SK-N-SH (cell line): ENCODE results near the gene NOC2L. TPM values are rescaled to one million over a fixed set of nuclear protein-coding genes. Genes with fewer than 3 reads are reported as not detected.

Experiments used
- CTCF ChIA-PET: fragments of 300-600, 350-600 bp; formaldehyde crosslinking; extraction: SDS; loops from one replicate; lab custom pipeline; 2021; lab: Yijun Ruan, JAX
- POLR2A ChIA-PET: fragments of 350-600 bp; sonication (Branson Sonifier 250); formaldehyde crosslinking; extraction: SDS; loops from one replicate; lab custom pipeline; 2020; ENCODE audit warnings: antibody characterized with exemption, inconsistent platforms; lab: Yijun Ruan, JAX
- DNase-seq: peaks from one replicate; pipeline ENCODE4 v3.0.0; 2012
- H2AFZ ChIP-seq: fragments of 200-600 bp; sonication (generic); 2 replicates; pipeline ENCODE4 v1.8.1; 2016; ENCODE audit warnings: antibody characterized with exemption, mild to moderate bottlenecking, low read depth
- H3F3A ChIP-seq: fragments of 200-600 bp; sonication (generic); replicated peaks from 2 replicates; pipeline ENCODE3; 2016; ENCODE audit warnings: antibody characterized with exemption, mild to moderate bottlenecking; ENCODE audit not compliant: insufficient read depth
- H3K27ac ChIP-seq, 2 experiments: fragments of 200-500 bp in 1 of 2; fragments of 200-600 bp in 1 of 2; sonication (Bioruptor generic) in 1 of 2; sonication (generic), shearing (Covaris generic) in 1 of 2; 2 replicates each; pipeline versions ENCODE4 v1.5.1 to v1.6.1; 2014 to 2016; ENCODE audit warnings: low read depth in 2 of 2, inconsistent platforms in 1 of 2, low read length in 1 of 2, mild to moderate bottlenecking in 1 of 2, mixed read lengths in 1 of 2
- H3K27me3 ChIP-seq: fragments of 200-600 bp; sonication (generic), shearing (Covaris generic); 2 replicates; pipeline ENCODE4 v1.6.1; 2016; ENCODE audit warnings: mixed run types; ENCODE audit not compliant: insufficient read depth
- H3K36me3 ChIP-seq, 2 experiments: fragments of 200-500 bp in 1 of 2; fragments of 200-600 bp in 1 of 2; sonication (Bioruptor generic) in 1 of 2; sonication (generic) in 1 of 2; replicated peaks in 1 of 2; 2 replicates each; pipeline versions ENCODE3 to v1.5.1; 2014 to 2016; ENCODE audit warnings: low read length in 1 of 2, mild to moderate bottlenecking in 1 of 2; ENCODE audit not compliant: insufficient read depth in 2 of 2, control insufficient read depth in 1 of 2
- H3K4me1 ChIP-seq, 2 experiments: fragments of 200-500 bp in 1 of 2; fragments of 200-600 bp in 1 of 2; sonication (Bioruptor generic) in 1 of 2; sonication (generic), shearing (Covaris generic) in 1 of 2; 2 replicates each; pipeline versions ENCODE4 v1.5.1 to v1.6.1; 2014 to 2016; ENCODE audit warnings: low read depth in 1 of 2, low read length in 1 of 2, mixed run types in 1 of 2; ENCODE audit not compliant: insufficient read depth in 2 of 2, control insufficient read depth in 1 of 2
- H3K4me2 ChIP-seq: fragments of 200-600 bp; sonication (generic), shearing (Covaris generic); 2 replicates; pipeline ENCODE4 v1.6.1; 2017; ENCODE audit warnings: mixed run types
- H3K4me3 ChIP-seq, 2 experiments: fragments of 200-500 bp in 1 of 2; fragments of 200-600 bp in 1 of 2; sonication (Bioruptor generic) in 1 of 2; sonication (generic), shearing (Covaris generic) in 1 of 2; 2 replicates each; pipeline versions ENCODE4 v1.5.1 to v1.8.1; 2014 to 2016; ENCODE audit warnings: low read depth in 2 of 2, inconsistent platforms in 1 of 2, low read length in 1 of 2, mild to moderate bottlenecking in 1 of 2, mixed read lengths in 1 of 2, moderate library complexity in 1 of 2
- H3K79me2 ChIP-seq: fragments of 200-600 bp; sonication (generic); 2 replicates; pipeline ENCODE4 v1.8.1; 2017; ENCODE audit warnings: mild to moderate bottlenecking; ENCODE audit not compliant: insufficient read depth
- H3K9ac ChIP-seq: fragments of 200-600 bp; sonication (generic); 2 replicates; pipeline ENCODE4 v1.6.1; 2017; ENCODE audit warnings: mixed run types
- H3K9me2 ChIP-seq: fragments of 200-600 bp; sonication (generic); 2 replicates; pipeline ENCODE4 v1.6.1; 2017; ENCODE audit warnings: mixed run types
- H3K9me3 ChIP-seq: fragments of 200-600 bp; sonication (generic); 2 replicates; pipeline ENCODE4 v1.6.1; 2017; ENCODE audit warnings: mixed run types, mild to moderate bottlenecking, moderate library complexity
- H4K20me1 ChIP-seq: fragments of 200-600 bp; sonication (generic); 2 replicates; pipeline ENCODE4 v1.6.1; 2017; ENCODE audit warnings: mild to moderate bottlenecking, mixed run types; ENCODE audit not compliant: insufficient read depth
- CHD2 ChIP-seq: fragments of 150-350 bp; IDR thresholded peaks from 2 replicates; pipeline ENCODE4 v1.6.1; 2018; ENCODE audit warnings: low read length; ENCODE audit not compliant: partially characterized antibody
- ELF1 ChIP-seq: IDR thresholded peaks from 2 replicates; pipeline ENCODE4 v1.4.0; 2012
- EP300 ChIP-seq, 2 experiments: IDR thresholded peaks; 2 replicates each; pipeline versions ENCODE4 v1.4.0 to v1.6.1; 2012; ENCODE audit warnings: borderline replicate concordance in 1 of 2, low read depth in 1 of 2, low read length in 1 of 2
- FOSL2 ChIP-seq: IDR thresholded peaks from 2 replicates; pipeline ENCODE4 v1.4.0; 2012; ENCODE audit warnings: low read depth, mild to moderate bottlenecking, moderate library complexity, borderline replicate concordance
- FOXJ3 ChIP-seq: sonication (generic); formaldehyde crosslinking; IDR thresholded peaks from 2 replicates; pipeline ENCODE4 v1.5.1; 2020; ENCODE audit warnings: mild to moderate bottlenecking, missing genetic modification reagents
- FOXM1 ChIP-seq: IDR thresholded peaks from 2 replicates; pipeline ENCODE4 v1.4.0; 2012; ENCODE audit warnings: low read depth, mild to moderate bottlenecking
- GATA2 ChIP-seq: sonication (generic); formaldehyde crosslinking; IDR thresholded peaks from 2 replicates; pipeline ENCODE4 v1.5.0; 2020; ENCODE audit warnings: mild to moderate bottlenecking, missing genetic modification reagents
- MEF2A ChIP-seq: IDR thresholded peaks from 2 replicates; pipeline ENCODE4 v1.4.0; 2012; ENCODE audit warnings: low read depth, borderline replicate concordance
- MXI1 ChIP-seq: IDR thresholded peaks from 2 replicates; pipeline ENCODE4 v1.6.1; 2012; ENCODE audit warnings: mild to moderate bottlenecking, low read depth, low read length, improper control_type of control experiment
- POLR2AphosphoS5 ChIP-seq: IDR thresholded peaks from 2 replicates; pipeline ENCODE4 v1.6.1; 2012; ENCODE audit warnings: low read depth, low read length
- RFX5 ChIP-seq: IDR thresholded peaks from 2 replicates; pipeline ENCODE4 v1.6.1; 2012; ENCODE audit warnings: mild to moderate bottlenecking, improper control_type of control experiment, low read length
- RXRA ChIP-seq: IDR thresholded peaks from 2 replicates; pipeline ENCODE4 v1.4.0; 2012; ENCODE audit warnings: low read depth, mild to moderate bottlenecking, borderline replicate concordance
- SIN3A ChIP-seq: IDR thresholded peaks from 2 replicates; pipeline ENCODE4 v1.6.1; 2012; ENCODE audit warnings: low read depth, mild to moderate bottlenecking, low read length, moderate library complexity, borderline replicate concordance
- TAF1 ChIP-seq: IDR thresholded peaks from 2 replicates; pipeline ENCODE4 v1.6.1; 2012; ENCODE audit warnings: low read depth, mild to moderate bottlenecking, low read length, moderate library complexity, borderline replicate concordance
- TEAD4 ChIP-seq: IDR thresholded peaks from 2 replicates; pipeline ENCODE4 v1.4.0; 2012; ENCODE audit warnings: mild to moderate bottlenecking, borderline replicate concordance; ENCODE audit not compliant: insufficient read depth
- WGBS: methylation state at CpG from one replicate; pipeline ENCODE4 v1.1.6; 2017; ENCODE audit warnings: low lambda C conversion rate; 5-methylcytosine and 5-hydroxymethylcytosine counted together
- polyA plus RNA-seq, 3 experiments: library from polyadenylated mRNA; depleted of rRNA; stranded (reverse); fragments of >200 nt; gene quantifications; 2 replicates each; pipeline ENCODE4 v1.2.3, GENCODE V29; 2012
- TF ChIP-seq, protein P1 (sequence below): IDR thresholded peaks from 2 replicates; pipeline ENCODE4 v1.4.0; 2012; ENCODE audit warnings: low read depth, borderline replicate concordance
- TF ChIP-seq, protein P2 (sequence below): IDR thresholded peaks from 2 replicates; pipeline ENCODE4 v1.4.0; 2012; ENCODE audit warnings: low read depth, borderline replicate concordance
- TF ChIP-seq, protein P3 (sequence below): fragments of 150-350 bp; IDR thresholded peaks from 2 replicates; pipeline ENCODE4 v1.6.1; 2017; ENCODE audit warnings: antibody characterized with exemption, low read length, low read depth, borderline replicate concordance
- TF ChIP-seq, protein P4 (sequence below): IDR thresholded peaks from 2 replicates; pipeline ENCODE4; 2012
- TF ChIP-seq, protein P5 (sequence below): IDR thresholded peaks from 2 replicates; pipeline ENCODE4 v1.6.1; 2012; ENCODE audit warnings: mild to moderate bottlenecking, low read depth, low read length, moderate library complexity

Gene NOC2L
- polyA plus RNA-seq, 1 of the 3 experiments (the other 2 are of a cell fraction): 124 TPM

DNA sequence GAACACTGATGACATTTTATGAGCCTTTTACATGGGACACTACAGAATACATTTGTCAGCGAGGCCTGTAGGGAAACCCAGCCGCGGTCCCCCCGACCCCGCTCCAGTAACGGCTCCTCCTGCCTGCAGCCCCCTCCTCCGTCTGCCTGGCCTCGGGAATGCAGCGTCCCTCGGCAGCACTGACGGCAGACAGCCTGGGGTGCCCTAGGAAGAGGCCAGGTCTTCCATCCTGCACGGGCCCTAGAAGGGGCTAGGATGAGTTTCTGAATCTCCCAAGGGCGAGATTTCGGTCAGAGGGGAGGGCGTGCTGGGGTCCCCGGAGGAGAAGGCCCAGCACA is 26.9 kb downstream of the NOC2L start:
- no peak overlapping the region for H3K4me2 ChIP-seq
- no peaks in the 10 kb centered on the region for H3K27me3 ChIP-seq
- TF ChIP-seq FOXJ3 (CRISPR knock-in tag) (no peak), MEF2A (no peak), RFX5 (no peak), EP300 (IDR thresholded peaks at IDR 0.05; ENCODE audit: borderline replicate concordance in 1 of 2, low read depth in 1 of 2, low read length in 1 of 2) (no peak), ELF1 (no peak), MXI1 (no peak), CHD2 (no peak), GATA2 (CRISPR knock-in tag) (no peak), TAF1 (no peak), TEAD4 (no peak), RXRA (no peak), FOXM1 (no peak), POLR2AphosphoS5 (no peak), FOSL2 (no peak), SIN3A (no peak)
- TF ChIP-seq, protein P1, sequence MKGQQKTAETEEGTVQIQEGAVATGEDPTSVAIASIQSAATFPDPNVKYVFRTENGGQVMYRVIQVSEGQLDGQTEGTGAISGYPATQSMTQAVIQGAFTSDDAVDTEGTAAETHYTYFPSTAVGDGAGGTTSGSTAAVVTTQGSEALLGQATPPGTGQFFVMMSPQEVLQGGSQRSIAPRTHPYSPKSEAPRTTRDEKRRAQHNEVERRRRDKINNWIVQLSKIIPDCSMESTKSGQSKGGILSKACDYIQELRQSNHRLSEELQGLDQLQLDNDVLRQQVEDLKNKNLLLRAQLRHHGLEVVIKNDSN: no peak
- TF ChIP-seq, protein P2, sequence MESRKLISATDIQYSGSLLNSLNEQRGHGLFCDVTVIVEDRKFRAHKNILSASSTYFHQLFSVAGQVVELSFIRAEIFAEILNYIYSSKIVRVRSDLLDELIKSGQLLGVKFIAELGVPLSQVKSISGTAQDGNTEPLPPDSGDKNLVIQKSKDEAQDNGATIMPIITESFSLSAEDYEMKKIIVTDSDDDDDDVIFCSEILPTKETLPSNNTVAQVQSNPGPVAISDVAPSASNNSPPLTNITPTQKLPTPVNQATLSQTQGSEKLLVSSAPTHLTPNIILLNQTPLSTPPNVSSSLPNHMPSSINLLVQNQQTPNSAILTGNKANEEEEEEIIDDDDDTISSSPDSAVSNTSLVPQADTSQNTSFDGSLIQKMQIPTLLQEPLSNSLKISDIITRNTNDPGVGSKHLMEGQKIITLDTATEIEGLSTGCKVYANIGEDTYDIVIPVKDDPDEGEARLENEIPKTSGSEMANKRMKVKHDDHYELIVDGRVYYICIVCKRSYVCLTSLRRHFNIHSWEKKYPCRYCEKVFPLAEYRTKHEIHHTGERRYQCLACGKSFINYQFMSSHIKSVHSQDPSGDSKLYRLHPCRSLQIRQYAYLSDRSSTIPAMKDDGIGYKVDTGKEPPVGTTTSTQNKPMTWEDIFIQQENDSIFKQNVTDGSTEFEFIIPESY: no peak
- TF ChIP-seq, protein P3, sequence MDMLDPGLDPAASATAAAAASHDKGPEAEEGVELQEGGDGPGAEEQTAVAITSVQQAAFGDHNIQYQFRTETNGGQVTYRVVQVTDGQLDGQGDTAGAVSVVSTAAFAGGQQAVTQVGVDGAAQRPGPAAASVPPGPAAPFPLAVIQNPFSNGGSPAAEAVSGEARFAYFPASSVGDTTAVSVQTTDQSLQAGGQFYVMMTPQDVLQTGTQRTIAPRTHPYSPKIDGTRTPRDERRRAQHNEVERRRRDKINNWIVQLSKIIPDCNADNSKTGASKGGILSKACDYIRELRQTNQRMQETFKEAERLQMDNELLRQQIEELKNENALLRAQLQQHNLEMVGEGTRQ: no peak
- TF ChIP-seq, protein P4, sequence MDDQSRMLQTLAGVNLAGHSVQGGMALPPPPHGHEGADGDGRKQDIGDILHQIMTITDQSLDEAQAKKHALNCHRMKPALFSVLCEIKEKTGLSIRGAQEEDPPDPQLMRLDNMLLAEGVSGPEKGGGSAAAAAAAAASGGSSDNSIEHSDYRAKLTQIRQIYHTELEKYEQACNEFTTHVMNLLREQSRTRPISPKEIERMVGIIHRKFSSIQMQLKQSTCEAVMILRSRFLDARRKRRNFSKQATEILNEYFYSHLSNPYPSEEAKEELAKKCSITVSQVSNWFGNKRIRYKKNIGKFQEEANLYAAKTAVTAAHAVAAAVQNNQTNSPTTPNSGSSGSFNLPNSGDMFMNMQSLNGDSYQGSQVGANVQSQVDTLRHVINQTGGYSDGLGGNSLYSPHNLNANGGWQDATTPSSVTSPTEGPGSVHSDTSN: no peak
- TF ChIP-seq, protein P5, sequence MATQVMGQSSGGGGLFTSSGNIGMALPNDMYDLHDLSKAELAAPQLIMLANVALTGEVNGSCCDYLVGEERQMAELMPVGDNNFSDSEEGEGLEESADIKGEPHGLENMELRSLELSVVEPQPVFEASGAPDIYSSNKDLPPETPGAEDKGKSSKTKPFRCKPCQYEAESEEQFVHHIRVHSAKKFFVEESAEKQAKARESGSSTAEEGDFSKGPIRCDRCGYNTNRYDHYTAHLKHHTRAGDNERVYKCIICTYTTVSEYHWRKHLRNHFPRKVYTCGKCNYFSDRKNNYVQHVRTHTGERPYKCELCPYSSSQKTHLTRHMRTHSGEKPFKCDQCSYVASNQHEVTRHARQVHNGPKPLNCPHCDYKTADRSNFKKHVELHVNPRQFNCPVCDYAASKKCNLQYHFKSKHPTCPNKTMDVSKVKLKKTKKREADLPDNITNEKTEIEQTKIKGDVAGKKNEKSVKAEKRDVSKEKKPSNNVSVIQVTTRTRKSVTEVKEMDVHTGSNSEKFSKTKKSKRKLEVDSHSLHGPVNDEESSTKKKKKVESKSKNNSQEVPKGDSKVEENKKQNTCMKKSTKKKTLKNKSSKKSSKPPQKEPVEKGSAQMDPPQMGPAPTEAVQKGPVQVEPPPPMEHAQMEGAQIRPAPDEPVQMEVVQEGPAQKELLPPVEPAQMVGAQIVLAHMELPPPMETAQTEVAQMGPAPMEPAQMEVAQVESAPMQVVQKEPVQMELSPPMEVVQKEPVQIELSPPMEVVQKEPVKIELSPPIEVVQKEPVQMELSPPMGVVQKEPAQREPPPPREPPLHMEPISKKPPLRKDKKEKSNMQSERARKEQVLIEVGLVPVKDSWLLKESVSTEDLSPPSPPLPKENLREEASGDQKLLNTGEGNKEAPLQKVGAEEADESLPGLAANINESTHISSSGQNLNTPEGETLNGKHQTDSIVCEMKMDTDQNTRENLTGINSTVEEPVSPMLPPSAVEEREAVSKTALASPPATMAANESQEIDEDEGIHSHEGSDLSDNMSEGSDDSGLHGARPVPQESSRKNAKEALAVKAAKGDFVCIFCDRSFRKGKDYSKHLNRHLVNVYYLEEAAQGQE: no peak
- TF ChIP-seq, all 33 proteins: peak for 0
- Histone ChIP-seq H3F3A (peaks cover 3% of the 10 kb centered on the region), H3K9ac (no peak overlapping the region), H3K9me3 (no peaks in the 10 kb centered on the region), H3K79me2 (no peaks in the 10 kb centered on the region), H3K36me3 (no peaks in the 10 kb centered on the region), H3K4me3 (no peak overlapping the region), H3K27ac (no peak overlapping the region), H3K4me1 (peaks cover 0 to 12% of the 10 kb centered on the region in 2 experiments; a peak in 1 of 4 replicates), H3K9me2 (no peaks in the 10 kb centered on the region), H2AFZ (no peak overlapping the region), H4K20me1 (no peaks in the 10 kb centered on the region)
- 78% methylated on average over 8 of the region's 16 CpGs for WGBS
- DNase-seq: no peak
- POLR2A ChIA-PET: no interaction called here
- CTCF ChIA-PET: interaction anchor here (0.9 to 6.6 kb wide), 5 partner anchors 8 to 70 kb away, joined by 4 to 49 read pairs (median 15); no protein-coding TSS in a partner anchor
